CD4-positive, CD25-positive, alpha-beta regulatory T cell (primary cell): ENCODE data around the gene EHD3. TPM values are rescaled to one million over a fixed set of nuclear protein-coding genes. Genes with fewer than 3 reads are reported as not detected.
"Not testable (repeated sequence)": the region's sequence is repeated elsewhere in the genome, so short reads cannot be mapped to it uniquely, and the experiment has no call there.

ENCODE experiments used
- ATAC-seq, 2 donors: fragments of 150-1000 bp; cut with Tn5 transposase; one replicate each; pipeline ENCODE4 v1.10.0; 2021; ENCODE audit warnings: low read depth in 2 of 2, moderate number of reproducible peaks in 2 of 2, moderate library complexity in 1 of 2
- DNase-seq, 3 donors: peaks; one replicate each; pipeline versions ENCODE4 v3.0.0 to v3.0.0-alpha.2; 2012 to 2022; ENCODE audit warnings: mixed read lengths in 1 of 3
- H3K27ac ChIP-seq: one replicate; pipeline ENCODE4 v1.7.0; 2013; ENCODE audit warnings: mild to moderate bottlenecking, low read length; ENCODE audit not compliant: insufficient read depth, poor library complexity, severe bottlenecking
- H3K27me3 ChIP-seq: one replicate; pipeline ENCODE4 v1.7.0; 2013; ENCODE audit warnings: low read length; ENCODE audit not compliant: control insufficient read depth, insufficient read depth
- H3K36me3 ChIP-seq: one replicate; pipeline ENCODE4 v1.7.0; 2013; ENCODE audit warnings: mild to moderate bottlenecking, low read length, moderate library complexity; ENCODE audit not compliant: control insufficient read depth, insufficient read depth
- H3K4me1 ChIP-seq: 2 replicates; pipeline ENCODE4 v1.7.0; 2013; ENCODE audit warnings: mild to moderate bottlenecking, low read length; ENCODE audit not compliant: insufficient read depth, control insufficient read depth, poor library complexity, severe bottlenecking
- H3K4me3 ChIP-seq: one replicate; pipeline ENCODE4 v1.7.0; 2013; ENCODE audit warnings: low read depth, mild to moderate bottlenecking, low read length, moderate library complexity
- H3K9me3 ChIP-seq, 2 experiments: 1 replicate in 1 of 2; 2 replicates in 1 of 2; pipeline ENCODE4 v1.7.0; 2013; ENCODE audit warnings: low read length in 2 of 2, mild to moderate bottlenecking in 1 of 2, moderate library complexity in 1 of 2; ENCODE audit not compliant: control insufficient read depth in 2 of 2
- H3K27ac Mint-ChIP-seq, 3 donors: one replicate each; pipeline ENCODE4 v1.8.0; 2020 to 2022; ENCODE audit warnings: mild to moderate bottlenecking in 3 of 3, mixed read lengths in 3 of 3, moderate library complexity in 2 of 3
- H3K27me3 Mint-ChIP-seq: one replicate; pipeline ENCODE4 v1.8.0; 2022; ENCODE audit warnings: mild to moderate bottlenecking, mixed read lengths
- H3K36me3 Mint-ChIP-seq: one replicate; pipeline ENCODE4 v1.8.0; 2020; ENCODE audit warnings: mixed read lengths
- H3K4me1 Mint-ChIP-seq, 4 donors: one replicate each; pipeline ENCODE4 v1.8.0; 2020 to 2022; ENCODE audit warnings: mixed read lengths in 4 of 4, mild to moderate bottlenecking in 1 of 4
- H3K4me3 Mint-ChIP-seq, 4 donors: one replicate each; pipeline ENCODE4 v1.8.0; 2020 to 2022; ENCODE audit warnings: mild to moderate bottlenecking in 4 of 4, mixed read lengths in 4 of 4, moderate library complexity in 3 of 4
- H3K9me3 Mint-ChIP-seq, 7 donors: one replicate each; pipeline ENCODE4 v1.8.0; 2020 to 2022; ENCODE audit warnings: mixed read lengths in 7 of 7, mild to moderate bottlenecking in 3 of 7, moderate library complexity in 2 of 7
- polyA plus RNA-seq, 4 donors: library from polyadenylated mRNA; unstranded; fragments of 300-500 nt; fragmentation: Illumina TruSeq; gene quantifications; one replicate each; pipeline ENCODE4 v1.2.3, GENCODE V29; 2021
- total RNA-seq: library from RNA; stranded (reverse); gene quantifications from one replicate; pipeline ENCODE4 v1.2.3, GENCODE V29; 2022

Gene EHD3
- total and polyA plus RNA-seq, 5 donors from 2014 or later: 2.3 to 3.5 (median 2.7) TPM

DNA sequence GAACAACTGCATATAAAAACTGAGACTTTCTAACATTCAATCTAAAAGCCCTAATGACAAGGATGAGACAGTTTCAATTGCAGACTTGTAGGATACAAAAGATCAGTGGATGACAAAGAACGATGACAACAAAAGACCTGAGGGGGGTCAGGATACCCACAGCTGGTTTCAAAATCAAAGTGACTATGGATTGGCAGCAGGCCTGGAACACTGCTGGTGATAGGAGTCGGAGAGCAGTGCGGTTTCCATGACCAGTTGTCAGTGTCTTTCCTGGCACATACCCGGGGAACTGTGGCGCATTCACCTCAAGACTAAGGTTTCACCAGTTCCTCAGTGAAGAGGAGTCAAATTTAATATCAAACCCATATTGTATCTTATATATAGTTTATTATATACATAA lies 42.0 kb downstream of the EHD3 start:
- Mint-ChIP-seq H3K4me3 (no peak overlapping the region), H3K4me1 (no peaks in the 10 kb centered on the region), H3K9me3 (no peaks in the 10 kb centered on the region), H3K27me3 (no peaks in the 10 kb centered on the region), H3K27ac (no peak overlapping the region), H3K36me3 (no peaks in the 10 kb centered on the region)
- Histone ChIP-seq H3K27me3 (no peaks in the 10 kb centered on the region), H3K27ac (no peak overlapping the region), H3K36me3 (no peaks in the 10 kb centered on the region), H3K4me1 (no peaks in the 10 kb centered on the region), H3K9me3 (no peaks in the 10 kb centered on the region), H3K4me3 (no peak overlapping the region)
- DNase-seq: no peak
- ATAC-seq: no peak

DNA sequence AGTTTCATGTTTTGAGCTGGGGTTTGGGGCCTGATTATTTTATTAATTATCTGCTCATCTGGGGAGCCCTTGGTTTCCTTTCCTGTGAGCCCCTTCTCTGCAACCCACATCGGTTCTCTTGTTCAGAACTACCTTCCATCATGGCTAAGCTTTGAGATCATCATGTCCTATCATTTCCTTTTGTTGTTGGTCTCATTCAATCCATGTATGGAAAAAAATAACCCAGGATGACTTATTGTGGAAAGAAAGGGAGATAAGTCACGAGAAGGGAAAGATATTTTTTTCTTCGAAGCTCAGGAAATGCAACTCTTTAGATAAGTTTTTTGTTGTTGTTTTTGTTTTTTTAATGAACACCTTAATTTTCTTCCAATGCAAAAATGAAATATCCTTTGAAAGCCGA lies 43.7 kb downstream of the EHD3 start:
- peaks cover 0 to 3% (median 0%) of the 10 kb centered on the region in 7 donors for H3K9me3 Mint-ChIP-seq
- no peaks in the 10 kb centered on the region for H3K4me1 ChIP-seq
- H3K36me3 ChIP-seq: no peaks in the 10 kb centered on the region
- no peak overlapping the region for H3K27ac ChIP-seq
- no peaks in the 10 kb centered on the region for H3K9me3 ChIP-seq
- H3K27me3 ChIP-seq: no peaks in the 10 kb centered on the region
- H3K4me1 Mint-ChIP-seq: no peaks in the 10 kb centered on the region
- no peak overlapping the region for H3K27ac Mint-ChIP-seq
- no peak overlapping the region for H3K4me3 ChIP-seq
- no peak for DNase-seq
- no peaks in the 10 kb centered on the region for H3K36me3 Mint-ChIP-seq
- H3K4me3 Mint-ChIP-seq: no peak overlapping the region
- H3K27me3 Mint-ChIP-seq: no peaks in the 10 kb centered on the region
- ATAC-seq: no peak

DNA sequence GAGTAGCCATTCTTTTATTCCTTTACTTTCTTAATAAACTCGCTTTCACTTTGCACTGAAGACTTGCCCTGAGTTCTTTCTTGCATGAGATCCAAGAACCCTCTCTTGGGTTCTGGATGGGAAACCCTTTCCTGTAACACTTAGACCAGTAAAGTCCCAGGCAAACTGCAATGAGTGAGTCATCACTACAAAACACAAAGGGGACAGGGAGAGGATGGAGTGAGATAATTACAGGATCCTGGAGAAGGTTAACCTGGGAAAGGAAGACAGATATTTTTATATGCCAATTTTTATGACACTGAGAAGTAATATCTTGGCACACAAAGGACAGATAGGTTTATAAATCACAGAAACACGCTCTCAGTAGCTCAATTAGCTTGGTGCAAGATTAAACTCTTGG lies 48.7 kb downstream of the EHD3 start:
- Mint-ChIP-seq H3K36me3 (no peaks in the 10 kb centered on the region), H3K27me3 (no peaks in the 10 kb centered on the region), H3K4me1 (peaks cover 0 to 6% (median 0%) of the 10 kb centered on the region in 4 donors), H3K27ac (no peak overlapping the region), H3K4me3 (no peak overlapping the region), H3K9me3 (peaks cover 0 to 4% (median 0%) of the 10 kb centered on the region in 7 donors)
- H3K9me3 ChIP-seq: no peaks in the 10 kb centered on the region
- DNase-seq (no peak), ATAC-seq (no peak)
- no peaks in the 10 kb centered on the region for H3K27me3 ChIP-seq
- H3K36me3 ChIP-seq: no peaks in the 10 kb centered on the region
- H3K4me1 ChIP-seq: no peaks in the 10 kb centered on the region
- H3K27ac ChIP-seq: no peak overlapping the region
- H3K4me3 ChIP-seq: no peak overlapping the region

DNA sequence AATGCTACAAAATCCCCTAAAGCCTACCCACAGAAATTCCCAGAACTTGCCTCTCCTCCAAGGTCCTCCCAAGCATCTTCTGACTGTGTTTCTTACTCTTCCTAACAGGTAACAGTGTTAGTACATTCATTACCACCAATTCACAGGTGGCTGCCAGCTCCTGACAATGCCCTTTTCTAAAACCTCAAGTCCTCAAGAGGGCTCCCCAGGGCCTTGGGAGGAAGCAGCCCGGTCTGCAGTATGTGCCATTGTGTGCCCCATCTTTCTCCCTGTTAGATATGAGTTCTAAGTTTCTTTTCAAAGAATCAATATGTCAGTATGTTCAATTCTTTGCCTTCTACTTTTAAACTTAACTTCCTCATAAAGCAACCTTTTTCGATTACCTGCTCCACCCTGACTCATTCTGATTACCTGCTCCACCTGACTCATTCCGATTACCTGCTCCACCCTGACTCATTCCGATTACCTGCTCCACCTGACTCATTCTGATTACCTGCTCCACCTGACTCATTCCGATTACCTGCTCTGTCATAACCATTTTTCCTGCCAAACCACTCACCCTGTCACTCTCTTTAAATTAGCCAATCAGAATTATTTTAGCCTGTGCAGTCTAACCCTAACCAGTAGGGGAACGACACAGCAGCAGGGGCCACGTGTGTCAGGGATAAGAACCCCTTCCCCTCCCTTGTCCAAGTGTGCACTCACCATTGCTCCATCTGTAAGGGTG lies 49.4 kb downstream of the EHD3 start:
- H3K9me3 Mint-ChIP-seq, H3K4me3 Mint-ChIP-seq, H3K36me3 Mint-ChIP-seq, H3K27ac ChIP-seq, H3K27me3 Mint-ChIP-seq, H3K4me3 ChIP-seq, ATAC-seq, H3K9me3 ChIP-seq, H3K36me3 ChIP-seq, H3K4me1 Mint-ChIP-seq, DNase-seq, H3K27me3 ChIP-seq, H3K4me1 ChIP-seq: not testable (repeated sequence)
- H3K27ac Mint-ChIP-seq: peak overlapping the region in 1 of 3 donors; percentile 0

DNA sequence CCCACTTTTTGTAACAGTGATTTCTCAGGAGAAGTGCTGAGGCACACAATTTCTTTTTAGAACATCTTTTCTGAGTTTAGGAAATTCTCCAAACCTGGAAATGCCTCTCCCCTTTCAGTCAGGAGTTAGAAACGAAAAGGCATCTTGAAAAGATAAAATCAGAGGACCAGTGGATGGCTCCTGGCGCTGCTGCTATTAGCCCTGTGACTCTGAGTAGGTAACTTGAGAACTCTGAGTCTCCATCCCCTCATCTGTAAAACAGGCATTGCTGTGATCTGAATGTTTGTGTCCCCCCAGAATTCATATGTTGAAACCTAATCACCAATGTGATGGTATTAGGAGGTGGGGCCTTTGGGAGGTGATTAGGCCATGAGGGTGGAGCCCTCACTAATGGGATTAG lies 50.2 kb downstream of the EHD3 start:
- H3K4me3 Mint-ChIP-seq: no peak overlapping the region
- no peaks in the 10 kb centered on the region for H3K36me3 ChIP-seq
- H3K9me3 ChIP-seq: no peaks in the 10 kb centered on the region
- peaks cover 0 to 6% (median 0%) of the 10 kb centered on the region in 4 donors for H3K4me1 Mint-ChIP-seq
- H3K4me3 ChIP-seq: no peak overlapping the region
- H3K27me3 ChIP-seq: no peaks in the 10 kb centered on the region
- ATAC-seq: no peak
- peaks cover 0 to 4% (median 0%) of the 10 kb centered on the region in 7 donors for H3K9me3 Mint-ChIP-seq
- no peak overlapping the region for H3K27ac ChIP-seq
- H3K27me3 Mint-ChIP-seq: no peaks in the 10 kb centered on the region
- H3K36me3 Mint-ChIP-seq: no peaks in the 10 kb centered on the region
- H3K27ac Mint-ChIP-seq: no peak overlapping the region
- no peaks in the 10 kb centered on the region for H3K4me1 ChIP-seq
- no peak for DNase-seq

DNA sequence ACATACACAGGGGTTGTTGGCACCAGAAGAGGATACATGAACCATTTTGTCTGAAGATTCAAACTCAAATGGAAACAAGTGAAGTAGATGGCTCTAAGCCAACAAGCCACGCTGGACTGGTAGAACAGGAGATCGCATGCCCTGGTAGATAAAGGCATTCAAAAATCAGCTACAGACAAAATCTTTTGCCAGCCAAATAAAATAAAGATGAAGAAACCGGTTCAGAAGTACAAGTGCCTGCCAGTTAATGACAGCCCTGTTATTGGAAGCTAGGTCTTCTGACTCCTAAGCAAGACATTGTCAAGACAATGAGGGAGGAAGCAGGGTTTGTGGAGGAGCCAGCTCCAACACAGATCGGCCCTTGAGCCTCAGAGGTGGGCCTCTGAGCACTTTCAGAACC lies 52.3 kb downstream of the EHD3 start:
- H3K27ac Mint-ChIP-seq: no peak overlapping the region

DNA sequence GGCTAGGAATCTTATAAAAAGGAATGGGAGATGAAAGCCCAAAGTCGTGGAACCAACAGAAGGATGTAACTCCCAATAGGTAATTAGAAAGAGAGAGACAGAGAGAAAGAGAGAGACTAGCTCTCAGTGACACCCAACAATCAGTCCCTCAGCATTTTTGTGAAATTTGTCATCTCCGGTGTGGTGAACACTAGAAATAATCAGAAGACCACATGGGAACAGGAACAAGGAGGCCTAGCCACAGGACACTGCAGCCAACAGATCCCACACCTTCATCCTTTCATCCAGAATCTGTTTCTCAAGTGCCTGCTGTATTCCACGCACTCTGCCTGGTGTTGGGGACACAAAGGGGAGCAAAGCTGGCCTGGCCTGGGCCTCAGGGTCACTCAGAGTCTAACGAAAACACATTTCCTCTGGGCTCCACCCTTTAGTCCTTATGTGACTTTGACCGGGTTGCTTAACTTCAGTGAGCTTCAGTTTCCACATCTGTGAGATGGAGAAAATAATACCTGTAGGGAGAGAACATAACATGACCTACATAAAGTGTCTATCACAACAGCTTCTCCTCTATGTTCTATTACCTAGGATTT lies 53.1 kb downstream of the EHD3 start:
- no peaks in the 10 kb centered on the region for H3K27me3 Mint-ChIP-seq
- H3K36me3 ChIP-seq: no peaks in the 10 kb centered on the region
- no peaks in the 10 kb centered on the region for H3K36me3 Mint-ChIP-seq
- no peak overlapping the region for H3K27ac Mint-ChIP-seq
- H3K4me3 ChIP-seq: no peak overlapping the region
- H3K27ac ChIP-seq: no peak overlapping the region
- DNase-seq (no peak), ATAC-seq (no peak)
- H3K27me3 ChIP-seq: no peaks in the 10 kb centered on the region
- H3K9me3 Mint-ChIP-seq: peaks cover 0 to 4% (median 0%) of the 10 kb centered on the region in 7 donors
- no peaks in the 10 kb centered on the region for H3K9me3 ChIP-seq
- no peaks in the 10 kb centered on the region for H3K4me1 ChIP-seq
- peaks cover 0 to 6% (median 0%) of the 10 kb centered on the region in 4 donors for H3K4me1 Mint-ChIP-seq
- no peak overlapping the region for H3K4me3 Mint-ChIP-seq

More for the DNA sequence above, 52.3 kb downstream of the EHD3 start:
- Mint-ChIP-seq H3K4me3 (no peak overlapping the region), H3K9me3 (peaks cover 0 to 4% (median 1%) of the 10 kb centered on the region in 7 donors), H3K4me1 (peaks cover 0 to 6% (median 0%) of the 10 kb centered on the region in 4 donors), H3K36me3 (no peaks in the 10 kb centered on the region), H3K27me3 (no peaks in the 10 kb centered on the region)
- H3K4me3 ChIP-seq: no peak overlapping the region
- H3K27me3 ChIP-seq: no peaks in the 10 kb centered on the region
- no peaks in the 10 kb centered on the region for H3K9me3 ChIP-seq
- no peak for ATAC-seq
- no peak overlapping the region for H3K27ac ChIP-seq
- DNase-seq: no peak
- H3K4me1 ChIP-seq: no peaks in the 10 kb centered on the region
- no peaks in the 10 kb centered on the region for H3K36me3 ChIP-seq

DNA sequence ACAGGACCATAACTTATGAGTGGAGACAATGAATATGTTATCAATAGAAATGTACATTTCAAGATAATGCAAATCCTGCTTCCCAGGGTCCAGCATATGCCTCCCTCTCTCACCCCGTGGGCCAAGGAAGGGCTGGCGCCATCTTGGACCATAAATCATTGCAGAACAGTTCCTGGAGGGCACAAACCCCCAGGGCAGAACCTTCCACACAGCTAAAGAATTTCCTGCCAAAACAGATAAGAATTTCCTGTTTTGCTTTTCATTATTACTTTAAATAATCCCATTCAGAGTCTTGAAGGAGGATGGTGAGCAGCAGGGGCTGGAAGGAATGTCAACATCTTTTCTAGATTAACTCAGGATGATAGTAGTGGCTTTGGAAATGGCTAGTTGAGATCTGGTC lies 53.7 kb downstream of the EHD3 start:
- H3K4me3 ChIP-seq: no peak overlapping the region
- Mint-ChIP-seq H3K4me1 (peaks cover 0 to 6% (median 0%) of the 10 kb centered on the region in 4 donors), H3K36me3 (no peaks in the 10 kb centered on the region), H3K9me3 (peaks cover 0 to 4% (median 0%) of the 10 kb centered on the region in 7 donors), H3K27me3 (no peaks in the 10 kb centered on the region), H3K27ac (no peak overlapping the region), H3K4me3 (no peak overlapping the region)
- H3K27me3 ChIP-seq: no peaks in the 10 kb centered on the region
- no peaks in the 10 kb centered on the region for H3K9me3 ChIP-seq
- no peaks in the 10 kb centered on the region for H3K36me3 ChIP-seq
- H3K4me1 ChIP-seq: no peaks in the 10 kb centered on the region
- ATAC-seq: no peak
- no peak for DNase-seq
- no peak overlapping the region for H3K27ac ChIP-seq
